Measurements from ENCODE around the gene SCAMP2. TPM values are rescaled to one million over a fixed set of nuclear protein-coding genes. Genes with fewer than 3 reads are reported as not detected.
A peak's percentile ranks its signal among the peaks of the same experiment; 100 is the strongest.

The SCAMP2 gene
- total and polyA plus RNA-seq, 2 of the 13 experiments (the other 11 are each of a cell fraction or from before 2014, with no cell fraction given) = 34.8 to 121 TPM

DNA sequence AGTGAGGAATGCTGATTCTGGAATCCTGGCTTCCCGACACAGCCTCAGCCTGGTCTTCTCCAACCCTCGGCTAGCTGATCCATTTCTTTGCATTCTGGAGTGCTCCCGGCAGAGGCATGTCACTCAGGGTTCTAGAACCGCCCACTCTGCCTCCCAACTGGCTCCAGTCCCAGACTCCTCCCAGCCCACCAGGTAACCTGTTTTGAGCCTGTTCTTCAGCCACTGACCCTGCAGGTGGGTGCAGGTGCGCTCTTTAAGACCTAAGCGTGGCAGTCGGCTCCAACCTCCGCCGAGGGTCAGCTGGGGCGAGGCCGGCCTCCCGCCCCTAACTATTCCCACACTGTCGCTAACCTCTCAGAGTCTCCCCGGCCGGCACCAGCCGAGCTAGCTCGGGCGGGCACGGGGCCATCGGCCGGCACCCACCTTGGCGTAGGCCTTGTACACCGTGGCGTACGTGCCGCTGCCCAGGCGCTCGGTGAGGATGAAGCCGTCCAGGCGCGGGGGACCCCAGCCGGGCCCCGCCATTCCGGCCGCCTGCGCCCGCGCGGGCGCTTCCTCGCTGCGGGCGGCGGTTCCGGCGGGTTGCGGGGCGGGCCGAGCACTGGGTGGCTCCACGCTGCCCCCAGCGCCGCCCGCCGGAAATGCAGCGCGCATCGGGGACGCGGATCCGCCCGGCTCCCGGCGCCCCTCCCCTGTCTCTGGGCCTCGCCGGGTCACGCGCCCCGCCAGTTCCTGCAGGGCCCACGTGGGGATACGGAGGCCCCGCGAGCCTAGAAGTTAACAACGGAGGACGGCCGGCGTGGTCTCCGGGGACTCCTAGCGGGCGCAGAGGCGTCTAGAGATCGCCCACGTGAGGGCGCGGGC lies 30.4 kb downstream of the SCAMP2 start, which contains the start of gene ULK3 (continued):
- TF ChIP-seq MAFG (CRISPR knock-in tag; IDR thresholded peaks at IDR 0.05) = no peak
- TF ChIP-seq SP140L (CRISPR knock-in tag; IDR thresholded peaks at IDR 0.05; ENCODE audit: borderline replicate concordance) = no peak
- TF ChIP-seq ETV5 (CRISPR knock-in tag; IDR thresholded peaks at IDR 0.05; ENCODE audit: borderline replicate concordance) = no peak
- TF ChIP-seq ZNF737 (CRISPR knock-in tag; IDR thresholded peaks at IDR 0.05; ENCODE audit: borderline replicate concordance) = no peak
- no peak; the same call in 1 of the 2 replicates for TF ChIP-seq KLF13 (CRISPR knock-in tag; IDR thresholded peaks at IDR 0.05)
- TF ChIP-seq, protein P1, sequence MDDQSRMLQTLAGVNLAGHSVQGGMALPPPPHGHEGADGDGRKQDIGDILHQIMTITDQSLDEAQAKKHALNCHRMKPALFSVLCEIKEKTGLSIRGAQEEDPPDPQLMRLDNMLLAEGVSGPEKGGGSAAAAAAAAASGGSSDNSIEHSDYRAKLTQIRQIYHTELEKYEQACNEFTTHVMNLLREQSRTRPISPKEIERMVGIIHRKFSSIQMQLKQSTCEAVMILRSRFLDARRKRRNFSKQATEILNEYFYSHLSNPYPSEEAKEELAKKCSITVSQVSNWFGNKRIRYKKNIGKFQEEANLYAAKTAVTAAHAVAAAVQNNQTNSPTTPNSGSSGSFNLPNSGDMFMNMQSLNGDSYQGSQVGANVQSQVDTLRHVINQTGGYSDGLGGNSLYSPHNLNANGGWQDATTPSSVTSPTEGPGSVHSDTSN (CRISPR knock-in tag; IDR thresholded peaks at IDR 0.05; ENCODE audit: borderline replicate concordance) = peak; percentile 55; the same call in 1 of the 2 replicates
- TF ChIP-seq, protein P2, sequence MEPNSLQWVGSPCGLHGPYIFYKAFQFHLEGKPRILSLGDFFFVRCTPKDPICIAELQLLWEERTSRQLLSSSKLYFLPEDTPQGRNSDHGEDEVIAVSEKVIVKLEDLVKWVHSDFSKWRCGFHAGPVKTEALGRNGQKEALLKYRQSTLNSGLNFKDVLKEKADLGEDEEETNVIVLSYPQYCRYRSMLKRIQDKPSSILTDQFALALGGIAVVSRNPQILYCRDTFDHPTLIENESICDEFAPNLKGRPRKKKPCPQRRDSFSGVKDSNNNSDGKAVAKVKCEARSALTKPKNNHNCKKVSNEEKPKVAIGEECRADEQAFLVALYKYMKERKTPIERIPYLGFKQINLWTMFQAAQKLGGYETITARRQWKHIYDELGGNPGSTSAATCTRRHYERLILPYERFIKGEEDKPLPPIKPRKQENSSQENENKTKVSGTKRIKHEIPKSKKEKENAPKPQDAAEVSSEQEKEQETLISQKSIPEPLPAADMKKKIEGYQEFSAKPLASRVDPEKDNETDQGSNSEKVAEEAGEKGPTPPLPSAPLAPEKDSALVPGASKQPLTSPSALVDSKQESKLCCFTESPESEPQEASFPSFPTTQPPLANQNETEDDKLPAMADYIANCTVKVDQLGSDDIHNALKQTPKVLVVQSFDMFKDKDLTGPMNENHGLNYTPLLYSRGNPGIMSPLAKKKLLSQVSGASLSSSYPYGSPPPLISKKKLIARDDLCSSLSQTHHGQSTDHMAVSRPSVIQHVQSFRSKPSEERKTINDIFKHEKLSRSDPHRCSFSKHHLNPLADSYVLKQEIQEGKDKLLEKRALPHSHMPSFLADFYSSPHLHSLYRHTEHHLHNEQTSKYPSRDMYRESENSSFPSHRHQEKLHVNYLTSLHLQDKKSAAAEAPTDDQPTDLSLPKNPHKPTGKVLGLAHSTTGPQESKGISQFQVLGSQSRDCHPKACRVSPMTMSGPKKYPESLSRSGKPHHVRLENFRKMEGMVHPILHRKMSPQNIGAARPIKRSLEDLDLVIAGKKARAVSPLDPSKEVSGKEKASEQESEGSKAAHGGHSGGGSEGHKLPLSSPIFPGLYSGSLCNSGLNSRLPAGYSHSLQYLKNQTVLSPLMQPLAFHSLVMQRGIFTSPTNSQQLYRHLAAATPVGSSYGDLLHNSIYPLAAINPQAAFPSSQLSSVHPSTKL (CRISPR knock-in tag; IDR thresholded peaks at IDR 0.05) = no peak
- TF ChIP-seq, protein P3, sequence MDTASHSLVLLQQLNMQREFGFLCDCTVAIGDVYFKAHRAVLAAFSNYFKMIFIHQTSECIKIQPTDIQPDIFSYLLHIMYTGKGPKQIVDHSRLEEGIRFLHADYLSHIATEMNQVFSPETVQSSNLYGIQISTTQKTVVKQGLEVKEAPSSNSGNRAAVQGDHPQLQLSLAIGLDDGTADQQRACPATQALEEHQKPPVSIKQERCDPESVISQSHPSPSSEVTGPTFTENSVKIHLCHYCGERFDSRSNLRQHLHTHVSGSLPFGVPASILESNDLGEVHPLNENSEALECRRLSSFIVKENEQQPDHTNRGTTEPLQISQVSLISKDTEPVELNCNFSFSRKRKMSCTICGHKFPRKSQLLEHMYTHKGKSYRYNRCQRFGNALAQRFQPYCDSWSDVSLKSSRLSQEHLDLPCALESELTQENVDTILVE (CRISPR knock-in tag; IDR thresholded peaks at IDR 0.05) = peak; percentile 19; the same call in 1 of the 2 replicates
- TF ChIP-seq CEBPG (CRISPR knock-in tag; IDR thresholded peaks at IDR 0.05) = no peak
- TF ChIP-seq SP1 (IDR thresholded peaks at IDR 0.05) = no peak
- TF ChIP-seq SP1 (CRISPR knock-in tag; IDR thresholded peaks at IDR 0.05) = peak; percentile 40; the same call in 1 of the 2 replicates
- TF ChIP-seq ZNF567 (CRISPR knock-in tag; IDR thresholded peaks at IDR 0.05; ENCODE audit: borderline replicate concordance) = no peak
- TF ChIP-seq, protein P4, sequence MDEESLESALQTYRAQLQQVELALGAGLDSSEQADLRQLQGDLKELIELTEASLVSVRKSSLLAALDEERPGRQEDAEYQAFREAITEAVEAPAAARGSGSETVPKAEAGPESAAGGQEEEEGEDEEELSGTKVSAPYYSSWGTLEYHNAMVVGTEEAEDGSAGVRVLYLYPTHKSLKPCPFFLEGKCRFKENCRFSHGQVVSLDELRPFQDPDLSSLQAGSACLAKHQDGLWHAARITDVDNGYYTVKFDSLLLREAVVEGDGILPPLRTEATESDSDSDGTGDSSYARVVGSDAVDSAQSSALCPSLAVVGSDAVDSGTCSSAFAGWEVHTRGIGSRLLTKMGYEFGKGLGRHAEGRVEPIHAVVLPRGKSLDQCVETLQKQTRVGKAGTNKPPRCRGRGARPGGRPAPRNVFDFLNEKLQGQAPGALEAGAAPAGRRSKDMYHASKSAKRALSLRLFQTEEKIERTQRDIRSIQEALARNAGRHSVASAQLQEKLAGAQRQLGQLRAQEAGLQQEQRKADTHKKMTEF (CRISPR knock-in tag; IDR thresholded peaks at IDR 0.05) = peak; percentile 39
- no peak for TF ChIP-seq NFRKB (IDR thresholded peaks at IDR 0.05)
- no peak for TF ChIP-seq RFX3 (CRISPR knock-in tag; IDR thresholded peaks at IDR 0.05)
- TF ChIP-seq, protein P5, sequence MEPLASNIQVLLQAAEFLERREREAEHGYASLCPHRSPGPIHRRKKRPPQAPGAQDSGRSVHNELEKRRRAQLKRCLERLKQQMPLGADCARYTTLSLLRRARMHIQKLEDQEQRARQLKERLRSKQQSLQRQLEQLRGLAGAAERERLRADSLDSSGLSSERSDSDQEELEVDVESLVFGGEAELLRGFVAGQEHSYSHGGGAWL (CRISPR knock-in tag; IDR thresholded peaks at IDR 0.05) = no peak
- TF ChIP-seq KDM5B (CRISPR knock-in tag; IDR thresholded peaks at IDR 0.05; ENCODE audit: borderline replicate concordance) = no peak; the same call in 1 of the 2 replicates

Measured in HepG2 (cell line).